Fibroblast of villous mesenchyme (primary cell): Measurements from ENCODE around the gene PADI6. TPM values are rescaled to one million over a fixed set of nuclear protein-coding genes. Genes with fewer than 3 reads are reported as not detected.

ENCODE experiments used
- DNase-seq: peaks from one replicate; pipeline ENCODE4 v3.0.0-alpha.2; 2010; ENCODE audit warnings: low read depth
- H3K4me3 ChIP-seq: 2 replicates; pipeline ENCODE4 v1.5.1; 2011; ENCODE audit warnings: low read depth, mild to moderate bottlenecking, low read length
- total RNA-seq: library from RNA; depleted of rRNA; stranded (reverse); fragments of >200 nt; gene quantifications from 2 replicates; pipeline ENCODE4 v1.2.3, GENCODE V29; 2012
- TF ChIP-seq, protein P1 (sequence below): IDR thresholded peaks from 2 replicates; pipeline ENCODE4 v1.5.1; 2012; ENCODE audit warnings: low read depth, mild to moderate bottlenecking, low read length; ENCODE audit not compliant: insufficient read depth

The PADI6 gene
- total RNA-seq, 1 donor: not detected

GRCh38 chr1:17377325-17377953, 5.4 kb downstream of the PADI6 start:
- TF ChIP-seq, protein P1, sequence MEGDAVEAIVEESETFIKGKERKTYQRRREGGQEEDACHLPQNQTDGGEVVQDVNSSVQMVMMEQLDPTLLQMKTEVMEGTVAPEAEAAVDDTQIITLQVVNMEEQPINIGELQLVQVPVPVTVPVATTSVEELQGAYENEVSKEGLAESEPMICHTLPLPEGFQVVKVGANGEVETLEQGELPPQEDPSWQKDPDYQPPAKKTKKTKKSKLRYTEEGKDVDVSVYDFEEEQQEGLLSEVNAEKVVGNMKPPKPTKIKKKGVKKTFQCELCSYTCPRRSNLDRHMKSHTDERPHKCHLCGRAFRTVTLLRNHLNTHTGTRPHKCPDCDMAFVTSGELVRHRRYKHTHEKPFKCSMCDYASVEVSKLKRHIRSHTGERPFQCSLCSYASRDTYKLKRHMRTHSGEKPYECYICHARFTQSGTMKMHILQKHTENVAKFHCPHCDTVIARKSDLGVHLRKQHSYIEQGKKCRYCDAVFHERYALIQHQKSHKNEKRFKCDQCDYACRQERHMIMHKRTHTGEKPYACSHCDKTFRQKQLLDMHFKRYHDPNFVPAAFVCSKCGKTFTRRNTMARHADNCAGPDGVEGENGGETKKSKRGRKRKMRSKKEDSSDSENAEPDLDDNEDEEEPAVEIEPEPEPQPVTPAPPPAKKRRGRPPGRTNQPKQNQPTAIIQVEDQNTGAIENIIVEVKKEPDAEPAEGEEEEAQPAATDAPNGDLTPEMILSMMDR: no peak
- DNase-seq: no peak
- no peak overlapping the region for H3K4me3 ChIP-seq

- TF ChIP-seq, protein P1: no peak
- no peak overlapping the region for H3K4me3 ChIP-seq
- no peak for DNase-seq
These were observed 9.2 kb downstream of the PADI6 start for GRCh38 chr1:17381161-17381560.

GRCh38 chr1:17392199-17392740, 20.3 kb downstream of the PADI6 start:
- DNase-seq: no peak
- H3K4me3 ChIP-seq: no peak overlapping the region
- TF ChIP-seq, protein P1: no peak

GRCh38 chr1:17393230-17393629, 21.2 kb downstream of the PADI6 start:
- H3K4me3 ChIP-seq: no peak overlapping the region
- no peak for DNase-seq
- TF ChIP-seq, protein P1: no peak

DNA sequence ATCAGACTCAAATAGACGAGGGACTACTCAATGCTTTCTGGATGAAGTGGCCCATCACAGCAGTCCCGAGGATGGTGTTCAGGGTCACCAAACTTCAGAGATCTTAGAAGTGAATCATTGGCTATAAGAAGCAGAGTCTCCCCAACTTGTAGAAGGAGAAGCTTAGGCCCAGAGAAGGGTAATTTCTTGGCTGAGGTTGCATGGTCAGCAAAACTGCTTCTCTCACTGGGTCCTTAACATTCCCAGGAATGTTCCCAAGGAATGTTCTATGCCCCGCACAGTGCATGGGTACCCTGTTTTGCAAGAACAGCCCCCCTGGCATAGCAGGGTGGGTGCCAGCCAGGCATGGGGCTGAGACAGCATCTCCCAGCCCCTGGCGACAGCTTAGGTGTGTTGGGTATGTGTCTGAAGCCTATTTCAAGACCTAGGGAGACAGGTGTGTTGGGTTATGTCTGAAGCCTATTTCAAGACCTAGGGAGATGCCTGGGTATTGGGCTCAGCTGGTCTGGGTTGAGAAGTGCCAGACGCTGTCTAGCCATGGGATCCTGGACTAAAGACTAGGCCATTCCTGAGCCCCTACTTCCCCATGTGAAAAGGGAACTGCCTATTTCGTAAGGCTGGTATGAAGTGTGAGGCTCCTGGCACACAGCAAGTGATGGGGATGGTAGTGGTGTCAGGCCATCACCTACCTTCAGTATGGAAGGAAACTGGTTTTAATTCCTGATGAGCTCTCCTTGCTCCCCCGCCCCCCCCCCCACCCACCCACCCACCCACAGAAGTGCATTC, 26.1 kb downstream of the PADI6 start:
- DNase-seq: no peak
- TF ChIP-seq, protein P1: no peak

GRCh38 chr1:17400725-17401341, 28.8 kb downstream of the PADI6 start:
- DNase-seq: no peak
- no peak overlapping the region for H3K4me3 ChIP-seq
- TF ChIP-seq, protein P1: no peak

More for the DNA sequence above, 26.1 kb downstream of the PADI6 start:
- no peak overlapping the region for H3K4me3 ChIP-seq
